GM19372 (cell line): Measurements from ENCODE around the gene SQSTM1.

Source experiments
- ATAC-seq: cut with Tn5 transposase; IDR thresholded peaks from one replicate; pipeline ENCODE4 v1.9.1; 2021; ENCODE audit warnings: mild to moderate bottlenecking, low read depth, moderate library complexity; ENCODE audit not compliant: unreplicated experiment

SQSTM1 gene

DNA sequence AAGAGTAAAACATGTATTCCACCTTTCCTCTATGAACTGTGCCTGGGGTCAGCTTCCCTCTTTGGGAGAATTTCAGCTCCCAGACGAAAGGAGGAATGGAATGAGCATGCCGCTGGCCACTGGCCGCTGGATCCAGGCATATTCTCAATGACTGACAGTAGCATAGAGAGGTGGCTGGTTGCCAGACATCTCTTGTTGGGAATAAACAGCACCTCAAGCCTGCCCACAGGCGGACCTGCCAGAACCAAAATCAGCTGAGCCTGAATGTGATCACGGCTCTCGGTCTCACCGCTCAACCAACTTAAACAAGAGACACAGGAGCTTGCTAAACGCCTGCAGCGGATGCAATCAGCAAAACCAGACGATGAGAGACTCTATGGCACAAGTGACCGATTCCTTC lies 66.4 kb downstream of the SQSTM1 start:
- ATAC-seq: no peak
